GM23338 (cell line): Measurements from ENCODE around the gene RDH8. TPM values are rescaled to one million over a fixed set of nuclear protein-coding genes. Genes with fewer than 3 reads are reported as not detected.

ENCODE experiments used
- ATAC-seq: fragments of 200-7000 bp; cut with Tn5 transposase; 3 replicates; pipeline ENCODE4 v1.9.1; 2020
- DNase-seq: peaks from one replicate; pipeline ENCODE4 v3.0.0-alpha.2; 2015; ENCODE audit warnings: low spot score
- H2AFZ ChIP-seq: fragments of 200-600 bp; sonication (generic); 2 replicates; pipeline ENCODE4 v1.8.0; 2016; ENCODE audit warnings: antibody characterized with exemption, mild to moderate bottlenecking, moderate library complexity
- H3F3A ChIP-seq: fragments of 200-600 bp; sonication (generic); replicated peaks from 2 replicates; pipeline ENCODE4 v1.8.0; 2017; ENCODE audit warnings: antibody characterized with exemption, mixed run types, low read depth
- H3K27ac ChIP-seq: fragments of 200-600 bp; sonication (generic); 2 replicates; pipeline ENCODE4 v1.6.1; 2016; ENCODE audit warnings: low read depth
- H3K27me3 ChIP-seq: fragments of 200-600 bp; sonication (generic); 2 replicates; pipeline ENCODE4 v1.8.0; 2016; ENCODE audit warnings: mild to moderate bottlenecking, mixed run types, moderate library complexity; ENCODE audit not compliant: insufficient read depth
- H3K36me3 ChIP-seq: fragments of 200-600 bp; sonication (generic); 2 replicates; pipeline ENCODE4 v1.8.0; 2016; ENCODE audit warnings: mild to moderate bottlenecking; ENCODE audit not compliant: insufficient read depth
- H3K4me1 ChIP-seq: fragments of 200-600 bp; sonication (generic); 2 replicates; pipeline ENCODE4 v1.8.0; 2016; ENCODE audit warnings: mild to moderate bottlenecking, moderate library complexity; ENCODE audit not compliant: insufficient read depth
- H3K4me2 ChIP-seq: fragments of 200-600 bp; sonication (generic); 2 replicates; pipeline ENCODE4 v1.7.1; 2017; ENCODE audit warnings: mixed run types
- H3K4me3 ChIP-seq: fragments of 200-600 bp; sonication (generic); 2 replicates; pipeline ENCODE4 v1.6.1; 2016; ENCODE audit warnings: mixed run types
- H3K79me2 ChIP-seq: fragments of 200-600 bp; sonication (generic); replicated peaks from 2 replicates; pipeline ENCODE4 v1.8.0; 2017; ENCODE audit warnings: mild to moderate bottlenecking; ENCODE audit not compliant: insufficient read depth
- H3K9me2 ChIP-seq: fragments of 200-600 bp; sonication (generic); 2 replicates; pipeline ENCODE4 v1.8.0; 2017; ENCODE audit not compliant: insufficient read depth
- H4K20me1 ChIP-seq: fragments of 200-600 bp; sonication (generic); replicated peaks from 2 replicates; pipeline ENCODE4 v1.8.0; 2017; ENCODE audit warnings: mild to moderate bottlenecking; ENCODE audit not compliant: insufficient read depth
- H3K27ac Mint-ChIP-seq: 2 replicates; pipeline ENCODE4 v1.8.0; 2020; ENCODE audit warnings: inconsistent platforms, mild to moderate bottlenecking, moderate library complexity, mixed read lengths
- H3K27me3 Mint-ChIP-seq: 3 replicates; pipeline ENCODE4 v1.8.0; 2022; ENCODE audit warnings: low read depth, mild to moderate bottlenecking, moderate library complexity, mixed read lengths, inconsistent platforms; ENCODE audit not compliant: insufficient read depth, poor library complexity
- H3K36me3 Mint-ChIP-seq: 3 replicates; pipeline ENCODE4 v1.8.0; 2021; ENCODE audit warnings: low read depth, mild to moderate bottlenecking, inconsistent platforms, moderate library complexity, mixed read lengths
- H3K4me1 Mint-ChIP-seq: 3 replicates; pipeline ENCODE4 v1.8.0; 2020; ENCODE audit warnings: mild to moderate bottlenecking, inconsistent platforms, mixed read lengths
- H3K4me3 Mint-ChIP-seq: 3 replicates; pipeline ENCODE4 v1.8.0; 2021; ENCODE audit warnings: moderate library complexity, mild to moderate bottlenecking, inconsistent platforms, mixed read lengths
- H3K9me3 Mint-ChIP-seq: 3 replicates; pipeline ENCODE4 v1.8.0; 2020; ENCODE audit warnings: moderate library complexity, mild to moderate bottlenecking, inconsistent platforms, mixed read lengths
- CREB1 ChIP-seq: fragments of 250-450 bp; sonication (Bioruptor Pico); IDR thresholded peaks from 2 replicates; pipeline ENCODE4 v1.5.0; 2020; ENCODE audit warnings: low read depth, mild to moderate bottlenecking, moderate library complexity
- ETS1 ChIP-seq: IDR thresholded peaks from 2 replicates; pipeline ENCODE4 v1.6.1; 2016; ENCODE audit warnings: antibody characterized with exemption
- EZH2phosphoT487 ChIP-seq: fragments of 200-600 bp; sonication (generic); IDR thresholded peaks from one replicate; pipeline ENCODE4 v1.8.1; 2018; ENCODE audit warnings: antibody characterized with exemption; ENCODE audit not compliant: unreplicated experiment
- JUNB ChIP-seq: IDR thresholded peaks from one replicate; pipeline ENCODE4 v1.6.1; 2016; ENCODE audit warnings: antibody characterized with exemption; ENCODE audit not compliant: unreplicated experiment
- POLR2AphosphoS5 ChIP-seq: IDR thresholded peaks from 2 replicates; pipeline ENCODE4 v1.6.1; 2016; ENCODE audit warnings: antibody characterized with exemption, low read depth
- ZNF114 ChIP-seq: fragments of 250-450 bp; sonication (Bioruptor Pico); IDR thresholded peaks from 2 replicates; pipeline ENCODE4 v1.5.0; 2020; ENCODE audit warnings: mild to moderate bottlenecking, moderate library complexity
- ZNF331 ChIP-seq: fragments of 250-450 bp; sonication (Bioruptor Pico); IDR thresholded peaks from 2 replicates; pipeline ENCODE4 v1.5.0; 2020; ENCODE audit warnings: low read depth, mild to moderate bottlenecking, moderate library complexity
- ZNF462 ChIP-seq: fragments of 250-450 bp; sonication (Bioruptor Pico); IDR thresholded peaks from 2 replicates; pipeline ENCODE4 v1.5.0; 2020; ENCODE audit warnings: mild to moderate bottlenecking, moderate library complexity
- polyA plus RNA-seq: library from polyadenylated mRNA; unstranded; fragments of >200 nt; fragmentation: Nextera tagmentation; extraction: Ambion mirVana; gene quantifications from 2 replicates; pipeline ENCODE4 v1.2.1, GENCODE V29; 2016
- total RNA-seq: library from RNA; depleted of rRNA; stranded (reverse); fragments of >200 nt; shearing (Covaris generic); gene quantifications from 2 replicates; pipeline ENCODE4 v1.2.3, GENCODE V29; 2014
- TF ChIP-seq, protein P1 (sequence below): IDR thresholded peaks from one replicate; pipeline ENCODE4 v1.6.1; 2018; ENCODE audit warnings: antibody characterized with exemption; ENCODE audit not compliant: unreplicated experiment

RDH8 gene
- total and polyA plus RNA-seq, 2 experiments from 2014 or later = not detected

DNA sequence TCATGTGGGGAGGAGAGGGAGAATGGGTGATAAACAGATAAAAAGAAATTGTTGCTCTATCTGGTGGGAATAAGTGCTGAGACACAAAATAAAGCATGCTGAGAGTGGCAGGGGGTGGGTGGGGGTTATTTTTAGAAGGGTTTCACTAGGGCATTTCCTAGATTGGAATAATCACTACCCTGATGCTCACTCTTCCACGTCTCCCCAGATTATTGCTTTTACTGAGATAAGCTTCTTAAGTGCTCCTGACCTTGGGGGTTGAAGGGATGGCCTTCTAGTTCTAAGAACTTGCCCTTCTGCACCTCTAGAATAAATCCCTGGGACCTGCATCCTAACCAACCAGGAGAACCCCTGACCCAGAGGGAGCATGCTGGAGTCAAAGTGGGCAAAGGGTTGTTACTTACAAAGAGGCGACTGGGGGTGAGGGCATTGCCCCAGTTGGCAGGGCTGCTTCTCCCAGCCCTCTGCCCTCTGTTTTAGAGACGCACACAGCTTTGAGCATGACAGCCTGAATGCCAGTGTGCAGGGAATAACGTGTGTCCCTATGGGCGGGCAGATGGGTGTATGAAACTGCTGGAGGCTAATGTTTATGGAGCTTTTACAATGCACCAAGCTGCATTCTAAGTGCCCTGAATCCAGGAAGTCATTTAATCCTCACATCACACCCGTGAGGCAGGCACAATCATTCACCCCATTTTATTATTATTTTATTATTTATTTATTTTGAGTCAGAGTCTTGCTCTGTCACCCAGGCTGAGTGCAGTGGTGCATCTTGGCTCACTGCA is 743 bp downstream of the RDH8 start:
- ATAC-seq (no peak), DNase-seq (no peak)
- Histone ChIP-seq H2AFZ (no peak overlapping the region), H4K20me1 (no peaks in the 10 kb centered on the region), H3K4me1 (no peaks in the 10 kb centered on the region), H3K79me2 (no peaks in the 10 kb centered on the region), H3K4me3 (no peak overlapping the region), H3K9me2 (no peaks in the 10 kb centered on the region), H3K27me3 (peaks cover 24% of the 10 kb centered on the region), H3K36me3 (no peaks in the 10 kb centered on the region), H3K27ac (no peak overlapping the region), H3F3A (no peaks in the 10 kb centered on the region), H3K4me2 (no peak overlapping the region)
- no peak overlapping the region for H3K27ac Mint-ChIP-seq
- TF ChIP-seq ZNF114 (CRISPR knock-in tag) (no peak), EZH2phosphoT487 (no peak), ZNF331 (CRISPR knock-in tag) (no peak), JUNB (no peak), POLR2AphosphoS5 (no peak), ZNF462 (no peak), ETS1 (no peak), CREB1 (CRISPR knock-in tag) (no peak)
- TF ChIP-seq, protein P1, sequence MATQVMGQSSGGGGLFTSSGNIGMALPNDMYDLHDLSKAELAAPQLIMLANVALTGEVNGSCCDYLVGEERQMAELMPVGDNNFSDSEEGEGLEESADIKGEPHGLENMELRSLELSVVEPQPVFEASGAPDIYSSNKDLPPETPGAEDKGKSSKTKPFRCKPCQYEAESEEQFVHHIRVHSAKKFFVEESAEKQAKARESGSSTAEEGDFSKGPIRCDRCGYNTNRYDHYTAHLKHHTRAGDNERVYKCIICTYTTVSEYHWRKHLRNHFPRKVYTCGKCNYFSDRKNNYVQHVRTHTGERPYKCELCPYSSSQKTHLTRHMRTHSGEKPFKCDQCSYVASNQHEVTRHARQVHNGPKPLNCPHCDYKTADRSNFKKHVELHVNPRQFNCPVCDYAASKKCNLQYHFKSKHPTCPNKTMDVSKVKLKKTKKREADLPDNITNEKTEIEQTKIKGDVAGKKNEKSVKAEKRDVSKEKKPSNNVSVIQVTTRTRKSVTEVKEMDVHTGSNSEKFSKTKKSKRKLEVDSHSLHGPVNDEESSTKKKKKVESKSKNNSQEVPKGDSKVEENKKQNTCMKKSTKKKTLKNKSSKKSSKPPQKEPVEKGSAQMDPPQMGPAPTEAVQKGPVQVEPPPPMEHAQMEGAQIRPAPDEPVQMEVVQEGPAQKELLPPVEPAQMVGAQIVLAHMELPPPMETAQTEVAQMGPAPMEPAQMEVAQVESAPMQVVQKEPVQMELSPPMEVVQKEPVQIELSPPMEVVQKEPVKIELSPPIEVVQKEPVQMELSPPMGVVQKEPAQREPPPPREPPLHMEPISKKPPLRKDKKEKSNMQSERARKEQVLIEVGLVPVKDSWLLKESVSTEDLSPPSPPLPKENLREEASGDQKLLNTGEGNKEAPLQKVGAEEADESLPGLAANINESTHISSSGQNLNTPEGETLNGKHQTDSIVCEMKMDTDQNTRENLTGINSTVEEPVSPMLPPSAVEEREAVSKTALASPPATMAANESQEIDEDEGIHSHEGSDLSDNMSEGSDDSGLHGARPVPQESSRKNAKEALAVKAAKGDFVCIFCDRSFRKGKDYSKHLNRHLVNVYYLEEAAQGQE = no peak
- H3K4me1 Mint-ChIP-seq = peaks cover 7% of the 10 kb centered on the region
- H3K27me3 Mint-ChIP-seq = peaks cover 27% of the 10 kb centered on the region
- H3K4me3 Mint-ChIP-seq = no peak overlapping the region; the same call in 2 of the 3 replicates
- H3K36me3 Mint-ChIP-seq = no peaks in the 10 kb centered on the region; the same call in 2 of the 3 replicates
- no peaks in the 10 kb centered on the region; the same call in 1 of the 3 replicates for H3K9me3 Mint-ChIP-seq
